SK-N-SH treated with all-trans-retinoic acid at 6 μM for 48 hours (cell line): Measurements from ENCODE around the gene NCL.

Experiments used
- ATAC-seq: fragments of 200-7000 bp; cut with Tn5 transposase; 3 replicates; pipeline ENCODE4 v1.9.1; 2020; ENCODE audit warnings: mild to moderate bottlenecking, moderate library complexity
- ARNTL ChIP-seq: fragments of 450-650 bp; formaldehyde crosslinking; IDR thresholded peaks from 2 replicates; pipeline ENCODE4 v1.5.0; 2020; ENCODE audit warnings: low read depth, mild to moderate bottlenecking, moderate library complexity, borderline replicate concordance
- BACH2 ChIP-seq: fragments of 250-450 bp; sonication (Bioruptor Pico); IDR thresholded peaks from 2 replicates; pipeline ENCODE4 v1.9.0; 2021; ENCODE audit warnings: mild to moderate bottlenecking, borderline replicate concordance
- CREB5 ChIP-seq: fragments of 250-450 bp; sonication (Bioruptor Pico); IDR thresholded peaks from 2 replicates; pipeline ENCODE4 v1.5.1; 2020; ENCODE audit warnings: low read depth, mild to moderate bottlenecking, moderate library complexity
- CSDC2 ChIP-seq: fragments of 250-450 bp; sonication (Bioruptor Pico); IDR thresholded peaks from 2 replicates; pipeline ENCODE4 v1.5.0; 2020; ENCODE audit warnings: mild to moderate bottlenecking, moderate library complexity
- CSRNP3 ChIP-seq: fragments of 250-450 bp; sonication (Bioruptor Pico); IDR thresholded peaks from 2 replicates; pipeline ENCODE4 v1.5.1; 2021; ENCODE audit warnings: mild to moderate bottlenecking, moderate library complexity
- ESRRG ChIP-seq: fragments of 250-450 bp; sonication (Bioruptor Pico); IDR thresholded peaks from 2 replicates; pipeline ENCODE4 v1.6.1; 2021; ENCODE audit warnings: mild to moderate bottlenecking
- GLIS3 ChIP-seq: fragments of 250-450 bp; sonication (Bioruptor Pico); IDR thresholded peaks from 2 replicates; pipeline ENCODE4 v1.5.0; 2020; ENCODE audit warnings: mild to moderate bottlenecking, moderate library complexity
- ISL1 ChIP-seq: fragments of 250-450 bp; sonication (Bioruptor Pico); IDR thresholded peaks from 2 replicates; pipeline ENCODE4 v2.1.2; 2022; ENCODE audit warnings: mild to moderate bottlenecking, moderate library complexity
- OSR1 ChIP-seq: fragments of 250-450 bp; sonication (Bioruptor Pico); IDR thresholded peaks from 2 replicates; pipeline ENCODE4 v1.8.0; 2022; ENCODE audit warnings: moderate library complexity, mild to moderate bottlenecking, inconsistent platforms
- PATZ1 ChIP-seq: fragments of 250-450 bp; sonication (Bioruptor Pico); IDR thresholded peaks from 2 replicates; pipeline ENCODE4 v1.8.0; 2020; ENCODE audit warnings: mild to moderate bottlenecking, moderate library complexity, borderline replicate concordance
- POU6F1 ChIP-seq: fragments of 250-450 bp; sonication (Bioruptor Pico); IDR thresholded peaks from 2 replicates; pipeline ENCODE4 v1.8.0; 2021; ENCODE audit warnings: low read depth, mild to moderate bottlenecking, moderate library complexity, borderline replicate concordance
- PPARA ChIP-seq: fragments of 250-450 bp; sonication (Bioruptor Pico); IDR thresholded peaks from 2 replicates; pipeline ENCODE4 v1.5.0; 2020; ENCODE audit warnings: mild to moderate bottlenecking, borderline replicate concordance
- RARB ChIP-seq: fragments of 250-450 bp; sonication (Bioruptor Pico); IDR thresholded peaks from 2 replicates; pipeline ENCODE4 v1.8.0; 2021; ENCODE audit warnings: mild to moderate bottlenecking, moderate library complexity
- TCF4 ChIP-seq: fragments of 250-450 bp; sonication (Bioruptor Pico); IDR thresholded peaks from 2 replicates; pipeline ENCODE4 v1.8.0; 2021; ENCODE audit warnings: mild to moderate bottlenecking, moderate library complexity, borderline replicate concordance
- TSHZ2 ChIP-seq: fragments of 250-450 bp; sonication (Bioruptor Pico); IDR thresholded peaks from 2 replicates; pipeline ENCODE4 v1.5.0; 2020; ENCODE audit warnings: mild to moderate bottlenecking, moderate library complexity
- ZC3H10 ChIP-seq: fragments of 250-450 bp; sonication (Bioruptor Pico); IDR thresholded peaks from 2 replicates; pipeline ENCODE4 v1.5.1; 2021; ENCODE audit warnings: mild to moderate bottlenecking, moderate library complexity
- ZFP3 ChIP-seq: fragments of 250-450 bp; sonication (Bioruptor Pico); IDR thresholded peaks from 2 replicates; pipeline ENCODE4 v1.5.0; 2020; ENCODE audit warnings: mild to moderate bottlenecking, moderate library complexity
- ZFP30 ChIP-seq: fragments of 450-650 bp; formaldehyde crosslinking; IDR thresholded peaks from 2 replicates; pipeline ENCODE4 v1.5.0; 2022; ENCODE audit warnings: mild to moderate bottlenecking, moderate library complexity
- ZNF565 ChIP-seq: fragments of 450-650 bp; formaldehyde crosslinking; conservative IDR thresholded peaks from 2 replicates; pipeline ENCODE4 v1.5.0; 2020; ENCODE audit warnings: low read depth, mild to moderate bottlenecking, moderate library complexity
- ZNF70 ChIP-seq: fragments of 450-650 bp; formaldehyde crosslinking; IDR thresholded peaks from 2 replicates; pipeline ENCODE4 v1.5.0; 2020; ENCODE audit warnings: mild to moderate bottlenecking, moderate library complexity
- ZNF8 ChIP-seq: fragments of 450-650 bp; formaldehyde crosslinking; IDR thresholded peaks from 2 replicates; pipeline ENCODE4 v1.5.0; 2020; ENCODE audit warnings: mild to moderate bottlenecking, moderate library complexity

Gene NCL

GRCh38 chr2:231423176-231423575, 41.1 kb downstream of the NCL start:
- no peak for ATAC-seq
- TF ChIP-seq ZNF8 (CRISPR knock-in tag) (no peak), RARB (no peak), BACH2 (no peak), ZC3H10 (CRISPR knock-in tag) (no peak), ARNTL (CRISPR knock-in tag) (no peak), GLIS3 (no peak), POU6F1 (CRISPR knock-in tag) (no peak), ZNF565 (no peak), ESRRG (CRISPR knock-in tag) (no peak), PPARA (CRISPR knock-in tag) (no peak), CREB5 (CRISPR knock-in tag) (no peak), CSDC2 (CRISPR knock-in tag) (no peak), TCF4 (no peak)

- TF ChIP-seq ISL1 (CRISPR knock-in tag) (no peak), CSRNP3 (CRISPR knock-in tag) (no peak), RARB (no peak), POU6F1 (CRISPR knock-in tag) (no peak), ZFP30 (CRISPR knock-in tag) (no peak), ZFP3 (CRISPR knock-in tag) (no peak), BACH2 (no peak), ARNTL (CRISPR knock-in tag) (no peak), ZC3H10 (CRISPR knock-in tag) (no peak)
- ATAC-seq: no peak
These were observed 42.2 kb downstream of the NCL start for GRCh38 chr2:231422056-231422455.

GRCh38 chr2:231421051-231421580, 43.2 kb downstream of the NCL start:
- no peak for ATAC-seq
- TF ChIP-seq TSHZ2 (CRISPR knock-in tag): no peak
- no peak for TF ChIP-seq OSR1 (CRISPR knock-in tag)
- no peak for TF ChIP-seq POU6F1 (CRISPR knock-in tag)
- TF ChIP-seq PATZ1 (CRISPR knock-in tag): no peak
- no peak for TF ChIP-seq CSDC2 (CRISPR knock-in tag)
- TF ChIP-seq ZFP3 (CRISPR knock-in tag): no peak
- TF ChIP-seq ESRRG (CRISPR knock-in tag): no peak
- no peak for TF ChIP-seq ZNF70 (CRISPR knock-in tag)
- no peak for TF ChIP-seq ZNF565
